ENCODE data around the gene UMODL1.
"Not testable (repeated sequence)": the region's sequence is repeated elsewhere in the genome, so short reads cannot be mapped to it uniquely, and the experiment has no call there.

The UMODL1 gene

DNA sequence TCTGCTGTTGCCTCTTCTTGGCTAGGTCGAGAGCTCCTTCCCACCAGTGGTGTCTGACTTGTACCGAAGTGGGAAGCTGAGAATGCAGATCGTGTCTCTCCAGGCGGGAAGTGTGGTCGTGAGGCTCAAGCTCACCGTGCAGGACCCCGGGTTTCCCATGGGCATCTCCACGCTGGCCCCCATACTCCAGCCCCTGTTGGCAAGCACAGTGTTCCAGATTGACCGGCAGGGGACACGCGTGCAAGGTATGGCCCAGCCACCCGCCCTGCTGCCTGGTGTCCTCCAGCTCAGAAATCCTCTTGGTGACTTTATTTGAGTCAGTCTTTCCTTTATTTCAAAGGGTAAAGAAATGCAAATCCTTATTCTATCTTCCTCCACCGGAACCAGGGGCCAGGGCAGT lies 32.7 kb downstream of the UMODL1 start:
- DNase-seq: no peak

DNA sequence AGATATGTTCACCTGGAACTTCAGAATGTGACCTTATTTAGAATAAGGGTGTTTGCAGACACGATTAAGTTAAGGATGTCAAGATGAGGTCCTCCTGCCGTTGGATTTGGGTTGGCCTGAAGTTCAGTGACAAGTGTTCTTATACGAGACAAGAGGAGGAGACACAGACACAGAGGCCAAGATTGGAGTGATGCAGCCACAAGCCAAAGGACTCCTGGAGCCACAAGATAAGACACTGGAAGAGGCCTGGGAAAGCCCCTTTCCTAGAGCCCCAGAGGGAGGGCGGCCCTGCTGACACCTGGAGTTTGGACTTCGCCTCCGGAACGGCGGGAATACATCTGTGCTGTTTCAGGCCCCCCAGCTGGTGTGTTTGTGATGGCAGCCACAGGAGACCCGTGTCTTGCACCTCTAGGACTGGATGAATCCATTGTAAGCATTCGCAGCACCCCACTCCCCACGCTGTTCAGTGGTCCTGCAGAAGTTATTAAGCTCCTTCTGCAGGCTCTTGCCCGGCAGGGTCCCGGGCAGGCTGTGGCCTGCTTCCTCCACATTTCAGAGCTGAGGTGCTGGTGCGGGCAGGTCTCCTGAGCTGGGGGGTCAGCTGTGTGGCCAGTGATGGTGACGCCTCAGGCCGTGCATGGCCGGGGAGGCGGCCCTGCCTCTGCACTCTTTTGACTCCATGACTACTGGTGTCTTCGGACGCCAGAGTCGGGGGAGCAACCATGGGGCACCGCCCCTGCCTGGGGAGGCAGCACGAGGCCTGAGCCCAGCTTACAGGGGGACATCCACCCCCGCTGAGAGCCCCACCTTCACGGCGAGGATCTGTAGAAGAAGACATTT lies 34.6 kb downstream of the UMODL1 start:
- DNase-seq: no peak

DNA sequence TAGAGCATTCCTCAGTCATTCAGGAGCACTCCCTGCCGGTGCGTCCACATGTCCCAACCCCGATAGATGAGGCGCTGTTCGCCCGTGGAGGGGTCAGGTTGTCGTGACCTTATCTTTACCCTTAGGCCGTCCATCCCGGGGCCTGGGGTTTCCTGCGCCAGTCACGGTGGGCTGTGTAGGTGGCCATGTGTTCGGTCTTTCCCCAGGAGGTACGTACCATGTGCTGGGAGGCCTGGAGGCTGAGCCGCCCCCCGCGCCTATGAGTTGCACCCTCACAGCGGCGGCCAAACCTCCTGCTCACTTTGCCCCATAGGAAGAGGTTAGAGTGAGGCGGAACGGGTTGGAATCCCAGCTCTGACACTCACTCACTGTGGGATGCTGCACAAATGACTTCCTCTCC lies 35.3 kb downstream of the UMODL1 start:
- no peak for DNase-seq

DNA sequence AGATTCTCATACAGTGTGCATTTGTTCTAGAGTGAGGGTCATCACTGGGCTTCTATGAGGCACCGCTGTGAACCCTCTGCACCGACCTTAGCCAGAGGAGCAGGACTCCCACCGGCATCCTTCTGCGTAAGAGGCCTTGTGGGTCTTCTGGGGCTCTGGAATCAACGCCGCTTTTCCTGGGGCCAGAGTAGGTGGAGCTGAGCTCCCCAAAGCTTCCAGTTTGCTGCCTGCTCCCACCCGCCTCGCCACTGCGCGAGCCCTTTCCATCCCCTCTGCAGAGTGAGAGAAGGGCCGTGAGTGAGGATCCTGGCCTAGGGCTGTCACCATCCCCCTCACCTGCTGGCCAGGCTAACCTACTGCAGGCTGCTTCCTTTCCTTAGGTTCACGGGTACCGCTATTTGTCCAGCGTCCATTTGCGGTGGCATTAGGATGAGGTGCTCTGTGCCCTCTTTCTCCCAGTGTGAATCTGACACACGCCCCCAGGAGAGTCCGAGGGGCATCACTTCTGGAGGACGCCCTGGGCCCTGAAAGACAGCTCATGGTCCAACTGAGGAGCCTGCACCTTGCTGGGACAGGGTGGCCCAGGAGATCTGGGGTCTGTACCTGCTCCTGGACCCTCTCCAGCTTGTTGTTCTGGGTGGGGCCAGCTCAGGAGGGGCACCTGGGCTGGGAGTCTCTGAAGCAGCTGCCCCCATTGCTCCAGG lies 36.2 kb downstream of the UMODL1 start:
- DNase-seq: no peak

- DNase-seq: peak; percentile 78
Observed at GRCh38 chr21:42107881-42108553, 36.9 kb downstream of the UMODL1 start.

DNA sequence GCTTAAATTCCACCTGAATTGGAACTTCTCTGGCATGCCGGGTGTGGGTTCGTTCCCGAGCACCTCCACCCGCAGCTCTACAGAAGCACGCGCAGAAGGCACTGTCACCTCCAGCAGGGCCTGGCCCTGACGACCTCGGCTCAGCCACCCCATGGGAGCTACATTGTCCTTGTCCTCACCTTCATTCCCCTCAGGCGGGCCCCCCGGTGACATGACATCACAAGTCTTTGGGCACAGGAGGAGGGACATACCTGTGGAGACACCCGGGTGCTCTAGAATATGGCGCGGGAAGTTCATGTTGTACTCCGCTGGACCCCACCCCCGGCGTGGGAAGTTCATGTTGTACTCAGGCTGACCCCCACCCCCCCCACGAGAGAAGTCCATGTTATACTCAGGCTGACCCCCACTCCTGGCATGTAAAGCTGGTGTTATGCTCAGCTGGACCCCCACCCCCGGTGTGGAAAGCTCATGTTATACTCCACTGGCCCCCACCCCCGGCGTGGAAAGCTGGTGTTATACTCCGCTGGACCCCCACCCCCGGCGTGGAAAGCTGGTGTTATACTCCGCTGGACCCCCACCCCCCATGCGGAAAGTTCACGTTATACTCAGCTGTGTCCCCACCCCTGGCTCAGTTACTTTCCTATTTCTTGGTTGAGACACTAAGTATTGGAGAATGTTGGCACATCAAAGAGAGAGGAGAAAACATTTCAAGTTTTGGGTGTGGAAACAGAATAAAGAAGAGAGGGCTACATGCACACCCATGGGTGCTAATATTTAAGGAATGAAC lies 37.6 kb downstream of the UMODL1 start:
- no peak for DNase-seq

GRCh38 chr21:42109473-42109872 lies 38.4 kb downstream of the UMODL1 start:
- DNase-seq: no peak

GRCh38 chr21:42109873-42110525 lies 38.9 kb downstream of the UMODL1 start:
- DNase-seq: no peak

DNA sequence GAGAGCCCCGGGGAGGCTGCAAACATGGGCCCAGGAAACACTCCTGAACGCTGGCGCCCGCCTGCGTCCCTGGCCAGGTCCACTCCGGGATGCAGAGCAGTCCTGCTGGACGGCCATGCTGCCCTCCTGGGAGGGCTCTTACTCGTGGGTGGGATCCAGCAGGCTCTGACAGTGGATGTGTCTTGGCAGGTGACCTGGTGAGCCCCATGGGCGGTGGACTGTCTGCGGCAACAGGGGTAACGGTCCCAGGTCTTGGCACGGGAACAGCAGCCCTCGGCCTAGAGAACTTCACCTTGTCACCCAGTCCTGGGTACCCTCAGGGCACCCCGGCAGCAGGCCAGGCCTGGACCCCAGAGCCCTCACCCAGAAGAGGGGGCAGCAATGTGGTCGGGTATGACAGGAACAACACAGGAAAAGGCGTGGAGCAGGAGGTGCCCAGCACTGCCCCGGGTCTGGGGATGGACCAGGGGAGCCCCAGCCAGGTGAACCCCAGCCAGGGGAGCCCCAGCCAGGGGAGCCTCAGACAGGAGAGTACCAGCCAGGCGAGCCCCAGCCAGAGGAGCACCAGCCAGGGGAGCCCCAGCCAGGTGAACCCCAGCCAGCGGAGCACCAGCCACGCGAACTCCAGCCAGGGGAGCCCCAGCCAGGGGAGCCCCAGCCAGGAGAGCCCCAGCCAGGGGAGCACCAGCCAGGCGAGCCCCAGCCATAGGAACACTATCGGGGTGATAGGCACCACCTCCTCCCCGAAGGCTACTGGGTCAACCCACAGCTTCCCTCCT lies 39.8 kb downstream of the UMODL1 start:
- no peak for DNase-seq

DNA sequence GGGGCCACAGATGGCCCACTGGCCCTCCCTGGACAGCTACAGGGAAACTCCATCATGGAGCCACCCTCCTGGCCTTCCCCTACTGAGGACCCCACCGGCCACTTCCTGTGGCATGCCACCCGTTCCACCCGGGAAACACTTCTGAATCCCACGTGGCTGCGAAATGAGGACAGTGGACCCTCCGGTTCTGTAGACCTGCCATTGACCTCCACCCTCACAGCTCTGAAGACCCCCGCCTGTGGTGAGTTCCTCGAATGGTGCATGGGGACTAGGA lies 40.3 kb downstream of the UMODL1 start:
- no peak for DNase-seq

DNA sequence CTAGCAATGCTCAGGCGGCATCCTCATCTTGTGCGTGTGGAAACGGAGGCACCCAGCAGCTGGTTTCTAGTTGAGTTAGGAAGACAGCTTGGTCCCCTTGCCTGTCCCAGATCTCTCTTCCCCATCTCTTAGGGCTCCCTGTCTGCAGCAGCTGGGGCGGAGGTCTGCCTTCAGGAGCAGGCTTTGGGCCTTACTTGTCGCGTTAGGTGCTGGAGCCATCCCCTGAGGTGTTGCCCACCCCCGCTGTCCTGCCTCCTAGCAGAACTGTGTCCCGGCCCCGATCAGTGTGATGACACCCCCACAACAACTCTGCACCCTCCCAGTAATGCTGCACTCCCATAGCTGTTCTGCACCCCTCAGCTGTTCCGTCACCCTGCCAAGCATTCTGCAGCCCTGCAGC lies 40.7 kb downstream of the UMODL1 start:
- no peak for DNase-seq

DNA sequence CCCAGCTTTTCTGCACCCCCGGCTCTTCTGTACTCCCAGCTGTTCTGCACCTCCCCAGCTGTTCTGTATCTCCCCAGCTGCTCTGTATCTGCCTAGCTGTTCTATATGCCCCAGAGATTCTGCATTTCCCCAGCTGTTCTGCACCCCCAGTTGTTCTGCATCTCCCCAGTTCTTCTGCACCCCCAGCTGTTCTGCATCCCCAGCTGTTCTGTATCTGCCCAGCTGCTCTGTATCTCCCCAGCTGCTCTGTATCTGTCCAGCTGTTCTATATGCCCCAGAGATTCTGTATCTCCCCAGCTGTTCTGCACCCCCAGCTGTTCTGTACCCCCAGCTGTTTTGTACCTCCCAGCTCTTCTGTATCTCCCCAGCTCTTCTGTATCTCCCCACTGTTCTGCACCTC lies 41.1 kb downstream of the UMODL1 start:
- no peak for DNase-seq

DNA sequence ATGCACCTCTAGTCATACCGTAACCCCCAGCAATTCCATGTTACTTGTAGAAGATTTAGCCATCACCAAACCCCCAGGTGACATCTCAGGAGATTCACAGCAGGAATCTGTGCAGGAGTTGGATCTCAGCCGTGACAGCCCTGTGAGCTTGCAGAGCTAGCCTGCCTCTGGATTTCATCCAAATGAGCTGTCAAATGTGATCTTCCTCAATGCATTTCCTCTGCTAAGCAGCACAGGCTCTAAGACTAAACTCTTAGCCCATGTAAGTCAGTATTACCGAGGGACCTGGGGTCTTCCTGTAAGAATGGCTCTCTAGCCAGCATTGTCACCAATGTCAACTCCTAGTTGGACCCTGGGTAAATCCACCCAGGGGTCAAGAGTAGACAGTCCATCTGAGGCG lies 41.7 kb downstream of the UMODL1 start:
- no peak for DNase-seq

GRCh38 chr21:42113926-42114409 lies 42.9 kb downstream of the UMODL1 start:
- no peak for DNase-seq

DNA sequence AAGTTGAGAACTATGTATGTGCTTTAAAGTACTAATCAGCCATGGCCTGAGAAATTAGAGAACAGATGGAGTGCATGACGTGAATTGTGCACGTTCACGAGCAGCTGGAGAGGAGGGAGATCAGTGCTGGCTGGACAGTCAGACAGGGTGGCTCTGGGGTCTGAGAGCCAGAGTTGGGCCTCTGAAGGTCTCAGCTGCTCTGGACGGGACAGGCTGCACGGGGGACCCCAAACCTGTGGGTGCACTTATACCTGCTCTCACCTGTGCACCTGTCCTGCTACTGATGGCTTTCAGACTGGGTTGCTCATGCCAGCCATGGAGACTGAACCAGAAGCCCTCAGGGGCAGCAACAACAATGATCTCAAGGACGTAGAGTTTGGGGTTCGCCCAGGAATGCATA lies 43.5 kb downstream of the UMODL1 start:
- no peak for DNase-seq

GRCh38 chr21:42115136-42115683 lies 44.1 kb downstream of the UMODL1 start:
- no peak for DNase-seq

DNA sequence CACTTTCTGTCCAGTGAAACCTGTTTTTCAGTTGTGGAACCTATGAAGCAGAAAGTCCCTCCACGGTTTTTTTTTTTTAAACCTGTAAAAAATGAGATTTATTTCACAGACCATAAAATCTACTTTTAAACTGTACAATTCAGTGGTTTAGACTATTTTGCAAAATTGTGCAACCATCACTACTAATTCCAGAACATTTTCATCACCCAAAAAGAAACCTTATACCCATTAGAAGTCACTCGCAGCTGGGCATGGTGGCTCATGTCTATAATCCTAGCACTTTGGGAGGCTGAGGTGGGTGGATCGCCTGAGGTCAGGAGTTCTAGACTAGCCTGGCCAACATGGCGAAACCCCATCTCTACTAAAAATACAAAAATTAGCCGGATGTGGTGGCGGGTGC lies 45.4 kb downstream of the UMODL1 start:
- not testable (repeated sequence) for DNase-seq

- DNase-seq: peak; percentile 85
Observed at GRCh38 chr21:42117229-42117966, 46.3 kb downstream of the UMODL1 start.

DNA sequence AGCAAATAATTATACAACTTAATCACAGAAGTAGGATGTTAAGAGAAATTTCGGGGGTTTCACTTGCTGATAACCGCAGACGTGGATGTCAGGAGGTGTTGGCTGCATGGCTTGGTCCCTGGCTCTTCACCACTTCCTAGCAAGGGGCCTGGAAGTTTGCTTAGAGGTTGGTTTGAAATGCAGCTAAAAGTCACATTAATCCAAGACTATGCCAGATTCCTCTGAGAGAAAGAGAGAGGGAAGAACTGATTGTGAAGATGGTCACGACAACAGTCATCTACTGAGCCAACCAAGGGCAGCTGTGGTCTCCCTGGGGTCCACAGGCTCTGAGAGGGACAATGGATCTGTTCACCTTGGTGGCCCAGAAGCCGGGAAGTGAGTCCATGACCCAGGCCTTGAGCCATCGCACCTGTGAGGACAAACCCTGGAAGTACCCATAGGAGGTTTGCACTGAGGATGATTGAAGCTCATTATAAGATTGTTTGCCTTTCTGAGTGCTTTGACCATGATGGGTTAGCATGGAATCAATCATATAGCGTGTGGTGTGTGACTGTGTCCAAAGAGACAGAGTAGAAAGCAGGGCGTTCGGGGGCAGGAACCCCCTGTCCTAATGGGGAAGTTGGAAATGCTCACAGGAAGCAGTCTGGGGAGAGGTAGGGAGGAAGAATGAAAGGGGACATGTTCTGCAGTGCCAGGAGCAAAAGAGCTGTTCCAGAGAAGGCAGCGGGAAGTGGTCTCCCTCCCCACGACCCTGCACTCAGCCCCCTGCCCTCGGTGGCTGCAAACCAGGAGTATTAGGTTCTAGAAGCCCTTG lies 47.1 kb downstream of the UMODL1 start:
- DNase-seq: no peak

DNA sequence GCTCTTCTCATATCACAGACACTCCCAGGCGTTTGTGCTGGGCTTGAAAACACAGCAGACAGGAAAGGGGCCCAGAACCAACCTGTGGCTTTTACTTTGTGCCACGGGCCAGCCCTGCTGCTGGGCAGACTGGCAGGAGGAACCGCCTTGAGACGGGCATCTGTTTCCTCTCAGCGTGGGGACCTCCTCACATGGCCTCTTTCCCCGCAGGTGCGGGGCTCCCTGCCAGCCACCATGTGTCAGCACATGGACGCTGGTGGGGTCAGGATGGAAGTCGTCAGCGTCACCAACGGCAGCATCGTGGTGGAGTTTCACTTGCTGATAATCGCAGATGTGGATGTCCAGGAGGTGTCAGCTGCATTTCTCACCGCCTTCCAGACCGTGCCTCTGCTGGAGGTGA lies 47.8 kb downstream of the UMODL1 start:
- no peak for DNase-seq
